ENCODE measurements around the gene ARHGEF26.

ARHGEF26 gene

GRCh38 chr3:154168998-154169795, 48.0 kb downstream of the ARHGEF26 start:
- DNase-seq, result no peak

- DNase-seq, result no peak
Measured at GRCh38 chr3:154169796-154170110, 48.6 kb downstream of the ARHGEF26 start.

- DNase-seq, result no peak
Measured at GRCh38 chr3:154170300-154170699, 49.1 kb downstream of the ARHGEF26 start.

- DNase-seq, result no peak
Measured at GRCh38 chr3:154175041-154175440, 53.9 kb downstream of the ARHGEF26 start.

GRCh38 chr3:154176036-154176435, 54.8 kb downstream of the ARHGEF26 start:
- no peak for DNase-seq

- DNase-seq, result no peak
Measured at GRCh38 chr3:154177406-154177805, 56.2 kb downstream of the ARHGEF26 start.

- DNase-seq, result no peak
Measured at GRCh38 chr3:154178172-154178571, 57.0 kb downstream of the ARHGEF26 start.

GRCh38 chr3:154180836-154181691, 59.9 kb downstream of the ARHGEF26 start:
- no peak for DNase-seq

GRCh38 chr3:154182322-154182922, 61.2 kb downstream of the ARHGEF26 start:
- DNase-seq, result no peak

GRCh38 chr3:154182975-154183374, 61.8 kb downstream of the ARHGEF26 start:
- DNase-seq, result no peak

- DNase-seq, result no peak
Measured at GRCh38 chr3:154184582-154184981, 63.4 kb downstream of the ARHGEF26 start.

GRCh38 chr3:154188437-154188836, 67.2 kb downstream of the ARHGEF26 start:
- no peak for DNase-seq

- DNase-seq, result no peak
Measured at GRCh38 chr3:154188846-154189245, 67.7 kb downstream of the ARHGEF26 start.

GRCh38 chr3:154191520-154191919, 70.3 kb downstream of the ARHGEF26 start:
- DNase-seq, result no peak

- DNase-seq, result no peak
Measured at GRCh38 chr3:154192225-154192624, 71.0 kb downstream of the ARHGEF26 start.

- no peak for DNase-seq
Measured at GRCh38 chr3:154193000-154193615, 71.9 kb downstream of the ARHGEF26 start.

GRCh38 chr3:154194877-154195276, 73.7 kb downstream of the ARHGEF26 start:
- DNase-seq, result no peak

- DNase-seq, result no peak
Measured at GRCh38 chr3:154195620-154196356, 74.6 kb downstream of the ARHGEF26 start.

- no peak for DNase-seq
Measured at GRCh38 chr3:154197751-154198150, 76.6 kb downstream of the ARHGEF26 start.

- DNase-seq, result no peak
Measured at GRCh38 chr3:154209499-154209898, 88.3 kb downstream of the ARHGEF26 start.

- no peak for DNase-seq
Measured at GRCh38 chr3:154210986-154211385, 89.8 kb downstream of the ARHGEF26 start.

- no peak for DNase-seq
Measured at GRCh38 chr3:154214306-154214705, 93.1 kb downstream of the ARHGEF26 start.

- no peak for DNase-seq
Measured at GRCh38 chr3:154217671-154218070, 96.5 kb downstream of the ARHGEF26 start.
